Kidney glomerular epithelial cell (primary cell): ENCODE measurements around the gene GJD2.

ENCODE experiments used
- DNase-seq: peaks from one replicate; lab custom pipeline; 2025; lab: John Stamatoyannopoulos, UW

The GJD2 gene

GRCh38 chr15:34724481-34724880 is 30.3 kb downstream of the GJD2 start:
- no peak for DNase-seq

GRCh38 chr15:34722439-34722836 is 32.4 kb downstream of the GJD2 start:
- no peak for DNase-seq

GRCh38 chr15:34721802-34722438 is 32.9 kb downstream of the GJD2 start:
- DNase-seq, result no peak

GRCh38 chr15:34721157-34721801 is 33.5 kb downstream of the GJD2 start:
- no peak for DNase-seq

- no peak for DNase-seq
These were observed 35.1 kb downstream of the GJD2 start for GRCh38 chr15:34719695-34720094.

- DNase-seq, result no peak
These were observed 35.8 kb downstream of the GJD2 start for GRCh38 chr15:34718681-34719665.

GRCh38 chr15:34717729-34718128 is 37.1 kb downstream of the GJD2 start:
- no peak for DNase-seq

- DNase-seq, result no peak
These were observed 38.7 kb downstream of the GJD2 start for GRCh38 chr15:34716111-34716510.

- DNase-seq, result no peak
These were observed 40.2 kb downstream of the GJD2 start for GRCh38 chr15:34714476-34715121.

GRCh38 chr15:34713635-34714034 is 41.2 kb downstream of the GJD2 start:
- DNase-seq, result no peak

- no peak for DNase-seq
These were observed 44.9 kb downstream of the GJD2 start for GRCh38 chr15:34709866-34710265.

GRCh38 chr15:34708422-34708821 is 46.4 kb downstream of the GJD2 start:
- DNase-seq, result peak; percentile 19

- DNase-seq, result no peak
These were observed 53.3 kb downstream of the GJD2 start for GRCh38 chr15:34701536-34701935.
